Astrocyte of the spinal cord (primary cell): ENCODE results near the gene SH3GL3.

Experiments
- DNase-seq: peaks from one replicate; pipeline ENCODE4 v3.0.0; 2011; ENCODE audit warnings: low read depth, low spot score
- H3K4me3 ChIP-seq: 2 replicates; pipeline ENCODE4 v1.5.1; 2011; ENCODE audit warnings: low read depth, mild to moderate bottlenecking, low read length, moderate library complexity
- CTCF ChIP-seq: IDR thresholded peaks from 2 replicates; pipeline ENCODE4 v1.5.1; 2012; ENCODE audit warnings: low read depth, mild to moderate bottlenecking, low read length, inconsistent platforms
- in situ Hi-C: cut with HindIII; loops from 2 replicates; pipeline ENCODE4 v1.10.0; 2017; ENCODE audit warnings: low sequenced_read_pairs

Gene SH3GL3

GRCh38 chr15:83533410-83533962 is 86.3 kb downstream of the SH3GL3 start:
- DNase-seq: no peak
- H3K4me3 ChIP-seq: no peak overlapping the region
- in situ Hi-C loops: no loop called here
- no peak for TF ChIP-seq CTCF

GRCh38 chr15:83537606-83538005 is 90.5 kb downstream of the SH3GL3 start:
- no peak for DNase-seq
- no peak overlapping the region for H3K4me3 ChIP-seq
- in situ Hi-C loops: no loop called here
- no peak for TF ChIP-seq CTCF

GRCh38 chr15:83538682-83539081 is 91.5 kb downstream of the SH3GL3 start:
- no peak for DNase-seq
- no peak overlapping the region for H3K4me3 ChIP-seq
- in situ Hi-C loops: no loop called here
- no peak for TF ChIP-seq CTCF

- no peak for TF ChIP-seq CTCF
- no peak overlapping the region for H3K4me3 ChIP-seq
- DNase-seq: no peak
- in situ Hi-C loops: no loop called here
These were observed 98.8 kb downstream of the SH3GL3 start for GRCh38 chr15:83545804-83546511.

- in situ Hi-C loops: no loop called here
- H3K4me3 ChIP-seq: no peak overlapping the region
- TF ChIP-seq CTCF: no peak
- DNase-seq: no peak
These were observed 99.4 kb downstream of the SH3GL3 start for GRCh38 chr15:83546512-83546888.

GRCh38 chr15:83547168-83547567 is 100.0 kb downstream of the SH3GL3 start:
- no peak for DNase-seq
- no peak overlapping the region for H3K4me3 ChIP-seq
- TF ChIP-seq CTCF: no peak
- in situ Hi-C loops: no loop called here
